Fibroblast of skin of scalp (primary cell): Measurements from ENCODE around the gene OR6B3. TPM values are rescaled to one million over a fixed set of nuclear protein-coding genes. Genes with fewer than 3 reads are reported as not detected.
"Not testable (repeated sequence)": the region's sequence is repeated elsewhere in the genome, so short reads cannot be mapped to it uniquely, and the experiment has no call there.

ENCODE experiments used
- DNase-seq: peaks from one replicate; pipeline ENCODE4 v3.0.0-alpha.2; 2013
- polyA plus RNA-seq, 2 experiments: library from polyadenylated mRNA; unstranded; fragments of 120-200 nt; gene quantifications; one replicate each; pipeline ENCODE4 v1.2.1, GENCODE V29; 2013; ENCODE audit not compliant: insufficient read length in 2 of 2

Gene OR6B3
- not detected for polyA plus RNA-seq (2013, experiment 1 of 2; ENCODE audit: insufficient read length)
- not detected for polyA plus RNA-seq (2013, experiment 2 of 2; ENCODE audit: insufficient read length)

GRCh38 chr2:240053173-240054155 is at the start of gene OR6B3:
TSS of gene OR6B3 (minus strand) at chr2:240053521.
- DNase-seq = no peak

DNA sequence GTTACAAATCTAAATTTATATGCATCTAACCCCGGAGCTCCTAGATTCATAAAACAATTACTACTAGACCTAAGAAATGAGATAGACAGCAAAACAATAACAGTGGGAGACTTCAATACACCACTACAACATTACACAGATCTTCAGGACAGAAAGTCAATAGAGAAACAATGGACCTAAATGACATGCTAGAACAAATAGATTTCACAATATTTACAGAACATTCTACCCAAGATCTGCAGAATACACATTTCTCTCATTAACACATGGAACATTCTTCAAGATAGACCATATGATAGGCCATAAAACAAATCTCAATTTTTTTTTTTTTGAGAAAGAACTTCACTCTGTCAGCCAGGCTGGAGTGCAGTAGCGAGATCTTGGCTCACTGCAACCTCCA is 45.0 kb upstream of the OR6B3 start:
- DNase-seq = no peak

DNA sequence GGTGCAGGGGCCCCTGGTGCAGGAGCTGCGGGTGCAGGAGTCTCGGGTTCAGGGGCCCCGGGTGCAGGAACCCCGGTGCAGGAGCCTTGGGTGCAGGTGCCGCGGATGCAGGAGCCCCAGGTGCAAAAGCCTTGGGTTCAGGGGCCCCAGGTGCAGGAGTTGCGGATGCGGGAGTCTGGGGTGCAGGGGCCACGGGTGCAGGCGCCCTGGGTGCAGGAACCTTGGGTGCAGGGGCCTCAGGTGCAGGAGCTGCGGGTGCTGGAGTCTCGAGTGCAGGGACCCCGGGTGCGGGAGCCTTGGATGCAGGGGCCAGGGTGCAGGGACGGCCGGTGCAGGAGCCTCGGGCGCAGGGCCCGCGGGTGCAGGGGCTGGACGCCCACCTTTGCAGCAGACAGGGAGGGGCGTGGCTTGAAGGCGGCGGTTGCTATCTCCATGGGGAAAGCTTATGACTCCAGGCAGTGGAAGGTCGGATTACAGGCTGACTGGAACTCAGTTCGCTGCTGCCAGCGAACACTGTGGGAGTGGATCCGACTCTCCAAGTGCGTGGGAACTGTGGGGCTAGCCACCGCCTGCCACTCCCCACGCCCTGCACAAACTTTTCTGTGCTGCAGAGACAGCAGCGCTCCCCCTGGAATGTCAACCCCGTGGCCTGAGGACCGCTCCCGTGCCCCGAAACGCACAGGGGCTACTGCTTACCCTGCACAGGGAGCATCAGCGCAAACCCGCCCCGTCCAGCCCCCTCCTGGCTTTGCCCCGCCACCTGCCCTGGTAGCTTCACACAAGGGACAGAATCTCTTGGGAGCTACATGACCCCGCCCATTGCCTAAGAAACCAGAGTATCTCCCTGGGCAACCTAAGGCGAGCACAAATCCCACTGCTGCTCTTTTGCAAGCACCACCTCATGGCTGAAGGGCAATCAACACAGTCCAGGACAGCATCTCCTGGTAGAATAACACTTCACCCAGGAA is 42.5 kb upstream of the OR6B3 start:
- no peak for DNase-seq

DNA sequence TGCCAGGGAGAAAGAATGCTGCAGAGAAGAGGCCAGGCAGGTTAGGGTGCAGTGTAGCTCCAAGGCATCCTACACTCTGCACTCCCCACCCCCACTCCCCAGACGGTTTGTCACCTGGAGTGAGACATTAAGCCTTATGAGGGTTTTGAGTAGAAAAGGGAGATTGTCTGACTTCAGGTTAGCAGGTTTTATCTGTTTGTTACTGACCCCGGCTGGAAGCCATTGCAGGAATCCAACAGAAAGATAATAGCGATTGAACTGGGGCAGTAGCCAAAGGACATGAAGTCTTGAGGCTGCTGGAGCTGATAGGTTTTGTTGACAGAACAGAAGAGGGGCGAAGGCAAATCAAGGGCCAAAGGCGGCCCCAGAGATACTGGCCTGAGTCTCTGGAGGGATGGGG is 36.0 kb upstream of the OR6B3 start:
- DNase-seq = no peak

GRCh38 chr2:240086563-240086962 is 33.2 kb upstream of the OR6B3 start:
- no peak for DNase-seq

DNA sequence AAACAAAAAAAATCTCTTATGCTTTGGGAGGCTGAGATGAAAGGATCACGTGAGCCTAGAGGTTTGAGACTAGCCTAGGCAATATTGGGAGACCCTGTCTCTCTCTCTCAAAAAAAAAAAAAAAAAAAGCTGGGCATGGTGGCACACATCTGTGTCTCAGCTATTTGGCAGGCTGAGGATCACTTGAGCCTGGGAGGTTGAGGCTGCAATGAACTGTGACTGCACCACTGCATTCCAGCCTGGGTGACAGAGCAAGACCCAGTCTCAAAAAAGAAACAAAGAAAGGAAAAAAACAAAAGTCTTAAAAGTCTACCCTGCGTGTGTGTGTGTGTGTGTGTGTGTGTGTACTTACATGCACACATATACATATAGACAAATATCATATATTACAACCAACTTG is 25.3 kb upstream of the OR6B3 start:
- no peak for DNase-seq

DNA sequence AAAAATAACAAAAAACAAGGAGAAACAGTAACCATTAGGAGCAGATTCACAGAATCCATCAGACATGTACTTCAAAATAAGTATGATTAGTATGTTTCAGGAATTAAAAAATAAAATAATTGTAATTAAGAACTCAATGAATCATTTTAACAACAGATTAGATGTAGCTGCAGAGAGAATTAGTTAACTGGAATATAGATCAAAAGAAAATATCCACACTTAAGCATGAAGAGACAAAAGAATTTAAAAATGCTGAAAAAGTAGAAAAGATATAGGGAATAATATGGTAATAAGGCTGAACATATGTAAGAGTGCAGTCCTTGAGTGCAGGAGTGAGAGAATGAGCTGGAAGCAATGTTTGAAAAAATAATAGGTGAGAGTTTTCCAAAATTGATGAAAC is 24.1 kb upstream of the OR6B3 start:
- DNase-seq = no peak

GRCh38 chr2:240074545-240074944 is 21.2 kb upstream of the OR6B3 start:
- DNase-seq = no peak

DNA sequence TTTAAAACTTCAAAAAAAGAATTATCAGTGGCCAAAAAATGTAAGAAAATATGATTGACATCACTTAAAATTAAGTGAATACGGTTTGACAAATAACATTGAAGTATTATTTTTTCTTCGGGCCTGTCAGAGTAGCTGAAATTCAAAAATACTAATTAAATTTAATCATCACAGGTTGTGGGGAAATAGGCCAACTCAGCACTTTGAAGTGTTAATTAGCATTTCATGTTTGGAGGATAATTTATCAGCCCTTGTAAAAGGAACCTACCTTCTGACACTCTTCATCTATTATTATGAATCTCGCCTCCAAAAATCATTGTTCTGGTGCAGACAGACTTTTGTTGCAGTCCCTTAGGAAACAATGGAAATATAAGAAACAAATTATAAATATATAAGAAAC is 17.6 kb upstream of the OR6B3 start:
- DNase-seq = no peak

DNA sequence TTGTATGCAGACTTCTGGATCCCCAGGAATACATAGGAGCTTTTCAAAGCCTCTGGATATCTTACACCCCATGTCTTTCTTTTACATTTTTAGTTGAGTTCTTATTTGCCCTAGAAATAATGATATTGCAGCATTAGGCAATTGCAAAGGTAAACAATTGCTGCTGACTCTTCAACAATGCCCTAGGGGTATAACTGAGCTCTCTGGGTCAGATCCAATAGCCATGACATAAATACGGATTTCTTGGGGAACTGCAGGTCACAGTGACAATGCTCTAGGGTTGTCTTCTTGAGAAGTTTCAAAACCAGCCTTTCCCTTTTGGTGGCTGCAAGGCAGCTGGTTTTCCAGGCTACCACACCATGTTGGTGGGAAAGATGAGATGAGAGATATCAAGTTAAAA is 16.5 kb upstream of the OR6B3 start:
- DNase-seq = no peak

- no peak for DNase-seq
Observed at GRCh38 chr2:240068193-240068592, 14.9 kb upstream of the OR6B3 start.

DNA sequence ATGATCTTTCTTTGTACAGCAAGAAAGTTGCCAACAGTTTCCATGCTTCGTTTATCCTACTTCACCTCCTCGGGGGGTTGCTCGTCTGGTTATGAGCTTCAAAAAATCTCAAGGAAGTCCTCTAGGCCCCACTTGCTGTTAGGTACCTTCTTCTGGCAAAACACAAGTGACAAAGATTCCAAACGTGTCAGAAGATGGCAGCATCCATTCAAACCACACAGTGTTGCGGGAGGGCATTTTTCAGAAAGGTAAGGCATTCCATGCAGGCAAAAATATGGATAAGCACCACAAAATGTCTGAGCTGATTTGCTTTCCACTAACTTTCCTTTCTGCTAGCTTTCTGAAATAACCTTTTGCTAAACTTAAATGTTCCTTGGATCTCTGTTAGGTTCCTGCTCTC is 13.2 kb upstream of the OR6B3 start:
- DNase-seq = no peak

- DNase-seq = no peak
Observed at GRCh38 chr2:240064898-240065297, 11.6 kb upstream of the OR6B3 start.

- DNase-seq = peak; percentile 55
Observed at GRCh38 chr2:240060977-240061591, 7.8 kb upstream of the OR6B3 start.

- no peak for DNase-seq
Observed at GRCh38 chr2:240056678-240057077, 3.4 kb upstream of the OR6B3 start.

- DNase-seq = no peak
Observed at GRCh38 chr2:240055177-240055917, 2.0 kb upstream of the OR6B3 start.

DNA sequence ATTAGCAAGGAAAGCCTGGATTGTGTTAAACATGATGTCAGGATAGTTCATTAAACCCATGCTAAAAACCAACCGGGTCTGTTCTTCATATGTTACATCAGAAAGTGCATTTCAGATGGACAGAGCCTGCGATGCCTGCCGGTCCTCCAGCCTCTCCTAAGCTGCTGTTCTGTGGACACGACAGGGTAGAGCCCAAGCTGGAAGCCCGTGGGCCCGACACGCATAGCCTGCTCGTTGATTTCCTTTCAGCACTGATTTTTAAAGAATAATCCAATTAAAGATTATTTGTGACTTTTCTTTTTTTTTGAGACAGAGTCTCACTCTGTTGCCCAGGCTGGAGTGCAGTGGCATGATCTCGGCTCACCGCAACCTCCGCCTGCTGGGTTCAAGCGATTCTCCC is 797 bp downstream of the OR6B3 start:
- DNase-seq = no peak

DNA sequence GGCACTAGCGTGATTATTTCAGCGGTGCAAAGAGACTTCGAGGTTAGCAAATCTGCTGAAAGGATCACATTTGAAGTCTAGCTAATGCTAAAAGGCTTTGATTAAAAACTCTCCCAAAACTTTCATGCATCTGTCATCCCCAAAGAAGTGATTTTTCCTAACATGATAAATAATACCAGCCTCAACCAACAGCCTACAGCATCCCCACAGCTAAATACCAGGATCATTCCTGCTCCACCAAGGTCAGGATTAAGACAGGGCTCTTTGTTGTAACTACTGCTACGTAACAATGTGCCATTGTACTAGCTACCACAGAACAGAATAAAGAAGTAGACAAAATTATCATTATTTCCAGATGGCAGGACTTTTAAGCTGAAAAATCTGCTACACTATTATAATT is 1.6 kb downstream of the OR6B3 start:
- DNase-seq = no peak

GRCh38 chr2:240050278-240050677 is 3.0 kb downstream of the OR6B3 start:
- no peak for DNase-seq

GRCh38 chr2:240048237-240048636 is 5.1 kb downstream of the OR6B3 start:
- no peak for DNase-seq

- DNase-seq = no peak
Observed at GRCh38 chr2:240045098-240045497, 8.2 kb downstream of the OR6B3 start.

DNA sequence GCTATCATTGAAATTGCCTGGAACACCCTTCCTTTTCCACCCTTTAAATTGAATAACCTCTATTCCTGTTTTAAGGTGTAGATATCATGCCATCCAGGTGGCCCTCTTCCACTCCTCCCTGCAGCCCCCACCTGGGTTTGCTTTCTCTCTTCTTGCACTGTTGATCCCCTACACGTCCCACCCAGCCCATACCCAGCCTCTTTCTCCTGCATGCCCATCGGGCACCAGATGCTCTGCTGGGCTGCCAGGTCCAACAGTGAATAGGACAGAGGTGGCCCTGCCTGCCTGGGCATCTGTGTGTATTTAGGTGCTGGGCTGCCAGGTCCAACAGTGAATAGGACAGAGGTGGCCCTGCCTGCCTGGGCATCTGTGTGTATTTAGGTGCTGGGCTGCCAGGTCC is 9.2 kb downstream of the OR6B3 start:
- DNase-seq = not testable (repeated sequence)
